B cell (primary cell): ENCODE data around the gene SIRT3.

ENCODE experiments used
- CTCF ChIP-seq: fragments of 200-600 bp; IDR thresholded peaks from one replicate; pipeline ENCODE4 v1.8.0; 2022; ENCODE audit warnings: antibody characterized with exemption, mild to moderate bottlenecking
- EZH2 ChIP-seq: IDR thresholded peaks from 2 replicates; pipeline ENCODE4 v1.6.1; 2012; ENCODE audit warnings: borderline replicate concordance, low read depth, mild to moderate bottlenecking, moderate library complexity, low read length; ENCODE audit not compliant: insufficient read depth, poor library complexity, severe bottlenecking

- TF ChIP-seq EZH2 (no peak), CTCF (no peak)
Measured at GRCh38 chr11:209275-210121, 26.6 kb downstream of the SIRT3 start.
